Measurements from ENCODE around the gene JAG2.

The JAG2 gene

GRCh38 chr14:105091517-105092170 is 76.9 kb downstream of the JAG2 start:
- DNase-seq (ENCODE audit: low read depth in 2 of 2): no peak

GRCh38 chr14:105091054-105091516 is 77.5 kb downstream of the JAG2 start:
- DNase-seq (ENCODE audit: low read depth in 2 of 2): no peak
